Cardiac muscle cell (in vitro differentiated cells and primary cell): Measurements from ENCODE around the gene PACC1. TPM values are rescaled to one million over a fixed set of nuclear protein-coding genes. Genes with fewer than 3 reads are reported as not detected.

Experiments
- DNase-seq, 2 donors: peaks; one replicate each; pipeline versions ENCODE4 v3.0.0 to v3.0.0-alpha.2; 2010 to 2017; ENCODE audit warnings: low read depth in 1 of 2, low spot score in 1 of 2
- H3K27ac ChIP-seq: fragments of 200-600 bp; sonication (generic); 2 replicates; pipeline ENCODE4 v1.5.1; 2016
- H3K27me3 ChIP-seq: fragments of 200-600 bp; sonication (generic); 2 replicates; pipeline ENCODE4 v1.6.0; 2016; ENCODE audit warnings: control low read depth
- H3K36me3 ChIP-seq: fragments of 200-600 bp; sonication (generic); 2 replicates; pipeline ENCODE4 v1.5.1; 2016; ENCODE audit warnings: control low read depth
- H3K4me1 ChIP-seq: fragments of 200-600 bp; sonication (generic); 2 replicates; pipeline ENCODE4 v1.8.1; 2017; ENCODE audit warnings: low read depth, mild to moderate bottlenecking, mixed run types
- H3K4me3 ChIP-seq: fragments of 200-600 bp; sonication (generic); 2 replicates; pipeline ENCODE4 v1.5.1; 2016; ENCODE audit warnings: mild to moderate bottlenecking
- H3K9me3 ChIP-seq: fragments of 200-600 bp; sonication (generic); 2 replicates; pipeline ENCODE4 v1.5.1; 2017; ENCODE audit warnings: low read depth, mild to moderate bottlenecking, control low read depth
- polyA plus RNA-seq: library from polyadenylated mRNA; unstranded; fragments of >200 nt; fragmentation: Nextera tagmentation; extraction: Ambion mirVana; gene quantifications from 2 replicates; pipeline ENCODE4 v1.2.1, GENCODE V29; 2016
- total RNA-seq: library from RNA; depleted of rRNA; stranded (reverse); fragments of >200 nt; gene quantifications from 2 replicates; pipeline ENCODE4 v1.2.3, GENCODE V29; 2016
- TF ChIP-seq, protein P1 (sequence below): IDR thresholded peaks from 2 replicates; pipeline ENCODE4 v1.5.1; 2012; ENCODE audit warnings: low read depth, mild to moderate bottlenecking, low read length

Gene PACC1
- total and polyA plus RNA-seq, 2 experiments from 2014 or later = 8.5 to 9.5 TPM

DNA sequence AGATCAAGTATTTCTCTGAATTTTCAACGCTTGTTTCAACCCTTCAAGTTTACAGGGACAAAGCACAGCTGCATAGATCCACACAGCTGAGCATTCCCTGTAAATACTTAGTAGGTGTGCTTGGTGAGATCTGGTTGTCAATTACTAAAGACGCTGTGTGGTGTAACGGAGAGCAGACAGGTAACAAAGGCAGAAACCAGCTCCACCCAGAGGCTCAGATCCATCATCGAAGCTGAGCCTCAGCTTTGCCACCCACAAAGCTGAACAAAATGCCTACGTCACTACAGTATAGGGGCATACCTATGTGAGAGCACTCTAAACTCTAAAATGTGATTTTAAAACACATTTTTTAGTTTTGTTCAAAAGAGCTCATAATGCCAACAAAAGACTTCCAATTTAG lies 38.7 kb downstream of the PACC1 start:
- no peak overlapping the region for H3K27ac ChIP-seq
- TF ChIP-seq, protein P1, sequence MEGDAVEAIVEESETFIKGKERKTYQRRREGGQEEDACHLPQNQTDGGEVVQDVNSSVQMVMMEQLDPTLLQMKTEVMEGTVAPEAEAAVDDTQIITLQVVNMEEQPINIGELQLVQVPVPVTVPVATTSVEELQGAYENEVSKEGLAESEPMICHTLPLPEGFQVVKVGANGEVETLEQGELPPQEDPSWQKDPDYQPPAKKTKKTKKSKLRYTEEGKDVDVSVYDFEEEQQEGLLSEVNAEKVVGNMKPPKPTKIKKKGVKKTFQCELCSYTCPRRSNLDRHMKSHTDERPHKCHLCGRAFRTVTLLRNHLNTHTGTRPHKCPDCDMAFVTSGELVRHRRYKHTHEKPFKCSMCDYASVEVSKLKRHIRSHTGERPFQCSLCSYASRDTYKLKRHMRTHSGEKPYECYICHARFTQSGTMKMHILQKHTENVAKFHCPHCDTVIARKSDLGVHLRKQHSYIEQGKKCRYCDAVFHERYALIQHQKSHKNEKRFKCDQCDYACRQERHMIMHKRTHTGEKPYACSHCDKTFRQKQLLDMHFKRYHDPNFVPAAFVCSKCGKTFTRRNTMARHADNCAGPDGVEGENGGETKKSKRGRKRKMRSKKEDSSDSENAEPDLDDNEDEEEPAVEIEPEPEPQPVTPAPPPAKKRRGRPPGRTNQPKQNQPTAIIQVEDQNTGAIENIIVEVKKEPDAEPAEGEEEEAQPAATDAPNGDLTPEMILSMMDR = no peak
- H3K4me3 ChIP-seq = no peak overlapping the region
- no peaks in the 10 kb centered on the region for H3K27me3 ChIP-seq
- H3K9me3 ChIP-seq = no peaks in the 10 kb centered on the region
- no peak for DNase-seq
- no peaks in the 10 kb centered on the region for H3K36me3 ChIP-seq
- H3K4me1 ChIP-seq = no peaks in the 10 kb centered on the region

DNA sequence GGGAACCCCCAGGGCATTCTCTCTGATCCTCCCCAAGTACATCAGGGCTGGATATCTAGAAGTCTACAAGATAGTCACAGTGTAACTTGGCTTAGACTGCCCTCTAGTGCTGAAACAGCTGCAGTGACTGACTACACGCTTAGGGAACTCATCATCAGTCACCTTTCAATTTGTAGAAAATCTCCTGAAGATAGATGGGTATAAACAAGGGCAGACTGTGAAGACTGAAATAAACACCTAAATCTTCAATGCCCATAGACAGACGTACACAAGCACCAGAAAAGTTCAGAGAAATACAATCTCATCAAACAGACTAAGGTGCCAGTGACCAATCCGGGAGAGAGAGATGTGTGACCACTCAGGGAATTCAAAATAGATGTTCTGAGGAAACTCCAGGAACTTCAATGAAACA lies 46.6 kb downstream of the PACC1 start:
- TF ChIP-seq, protein P1 = peak; percentile 93
- Histone ChIP-seq H3K36me3 (peaks cover 6% of the 10 kb centered on the region), H3K9me3 (no peaks in the 10 kb centered on the region), H3K4me3 (no peak overlapping the region), H3K4me1 (peaks cover 9% of the 10 kb centered on the region), H3K27me3 (no peaks in the 10 kb centered on the region), H3K27ac (no peak overlapping the region)
- DNase-seq = peak; percentile 77 to 83

DNA sequence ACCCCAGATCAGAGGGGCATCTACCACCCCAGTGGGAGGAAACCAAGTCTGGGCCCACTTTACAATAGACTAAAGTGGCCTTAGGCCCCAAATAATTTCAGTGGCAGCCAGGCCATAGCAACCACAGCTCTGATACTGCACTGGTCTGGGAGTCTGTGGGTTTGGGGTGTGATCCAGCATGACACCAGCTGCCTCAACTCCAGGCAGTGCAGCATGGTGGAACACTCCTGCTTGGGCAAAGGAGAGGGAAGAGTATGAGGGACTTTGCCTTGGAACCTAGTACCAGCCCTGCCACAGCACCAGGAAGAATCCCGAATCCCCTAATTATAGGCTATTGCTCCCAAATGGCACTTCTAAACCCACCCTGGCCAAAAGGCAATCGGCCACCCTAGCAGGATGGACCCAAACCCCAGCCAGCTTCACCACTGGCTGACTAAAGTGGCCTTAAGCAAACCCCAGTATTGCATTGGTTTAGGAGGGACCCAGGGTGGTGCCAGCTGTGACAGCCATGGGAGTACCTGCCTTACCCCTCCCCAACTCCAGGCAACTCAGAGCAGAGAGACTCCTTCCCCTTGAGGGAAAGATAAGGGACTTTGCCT lies 47.1 kb downstream of the PACC1 start:
- H3K4me1 ChIP-seq = peaks cover 9% of the 10 kb centered on the region
- peaks cover 7% of the 10 kb centered on the region for H3K36me3 ChIP-seq
- TF ChIP-seq, protein P1 = no peak
- H3K27me3 ChIP-seq = no peaks in the 10 kb centered on the region
- no peaks in the 10 kb centered on the region for H3K9me3 ChIP-seq
- H3K4me3 ChIP-seq = no peak overlapping the region
- DNase-seq = no peak
- H3K27ac ChIP-seq = no peak overlapping the region

GRCh38 chr1:212366901-212367300 lies 47.8 kb downstream of the PACC1 start:
- Histone ChIP-seq H3K36me3 (peaks cover 9% of the 10 kb centered on the region), H3K4me1 (peaks cover 9% of the 10 kb centered on the region), H3K4me3 (no peak overlapping the region), H3K27ac (no peak overlapping the region), H3K9me3 (no peaks in the 10 kb centered on the region), H3K27me3 (no peaks in the 10 kb centered on the region)
- TF ChIP-seq, protein P1 = no peak
- peak in 1 of 2 donors; percentile 41 for DNase-seq

DNA sequence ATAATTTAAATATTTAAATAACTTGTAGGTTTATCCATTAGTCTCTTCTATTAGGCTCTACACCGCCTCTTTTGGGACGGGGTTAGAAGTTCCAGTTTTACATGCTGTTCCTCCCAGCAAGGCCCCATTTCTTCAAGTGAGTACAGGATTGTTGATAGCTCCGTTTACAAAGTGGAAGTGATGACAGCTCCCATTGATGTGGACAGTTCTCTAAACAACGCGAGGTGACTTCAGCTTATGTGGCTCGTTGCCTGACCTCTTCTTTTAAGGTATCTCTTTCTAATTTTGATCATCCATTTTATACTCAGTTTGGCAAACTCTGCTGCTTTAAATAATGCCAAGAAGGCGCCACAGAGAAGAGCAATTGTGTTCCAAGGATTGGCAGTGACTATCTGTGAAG lies 49.7 kb downstream of the PACC1 start:
- no peak overlapping the region for H3K27ac ChIP-seq
- H3K4me3 ChIP-seq = no peak overlapping the region
- DNase-seq = peak; percentile 6 to 27
- peaks cover 20% of the 10 kb centered on the region for H3K36me3 ChIP-seq
- peaks cover 9% of the 10 kb centered on the region for H3K4me1 ChIP-seq
- no peaks in the 10 kb centered on the region for H3K27me3 ChIP-seq
- TF ChIP-seq, protein P1 = no peak
- H3K9me3 ChIP-seq = no peaks in the 10 kb centered on the region
